HS-5 (cell line): Measurements from ENCODE around the gene JARID2.

Experiments
- DNase-seq: peaks from one replicate; pipeline ENCODE4 v3.0.0-alpha.2; 2012; ENCODE audit warnings: low read depth

Gene JARID2

DNA sequence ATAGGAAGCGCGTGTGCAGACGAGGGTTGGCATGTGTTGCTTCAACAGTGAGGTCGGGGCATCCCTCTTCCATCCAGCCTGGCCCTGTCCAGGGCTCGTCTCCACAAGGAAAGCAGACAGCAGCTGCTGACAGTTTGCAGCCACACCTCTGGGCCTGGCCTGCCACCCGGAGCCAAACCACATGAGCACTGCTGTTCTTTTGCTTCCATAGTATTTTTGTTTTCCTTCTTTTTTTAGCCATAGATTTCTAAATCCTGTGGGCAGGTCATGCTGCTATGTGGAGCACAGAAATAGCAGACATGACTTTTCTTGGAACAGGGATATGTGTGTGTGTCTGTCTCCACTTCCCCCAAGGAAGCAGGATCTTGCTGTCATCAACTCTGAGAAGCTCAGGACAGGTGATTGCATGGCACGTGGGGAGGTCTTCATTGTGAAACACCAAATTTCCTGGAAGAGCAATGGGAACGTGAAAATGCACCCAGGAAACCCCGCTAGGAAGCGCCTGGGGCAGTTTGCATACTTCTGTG lies 249.6 kb downstream of the JARID2 start:
- DNase-seq = no peak

GRCh38 chr6:15496345-15497131 lies 250.7 kb downstream of the JARID2 start:
- DNase-seq = no peak

- DNase-seq = no peak
Observed at GRCh38 chr6:15498640-15499039, 252.8 kb downstream of the JARID2 start.

- DNase-seq = no peak
Observed at GRCh38 chr6:15499125-15499524, 253.3 kb downstream of the JARID2 start.

- no peak for DNase-seq
Observed at GRCh38 chr6:15499591-15499990, 253.7 kb downstream of the JARID2 start.

GRCh38 chr6:15500078-15500740 lies 254.3 kb downstream of the JARID2 start:
- no peak for DNase-seq

GRCh38 chr6:15500901-15501825 lies 255.3 kb downstream of the JARID2 start:
- no peak for DNase-seq

GRCh38 chr6:15501826-15502445 lies 256.1 kb downstream of the JARID2 start:
- no peak for DNase-seq

DNA sequence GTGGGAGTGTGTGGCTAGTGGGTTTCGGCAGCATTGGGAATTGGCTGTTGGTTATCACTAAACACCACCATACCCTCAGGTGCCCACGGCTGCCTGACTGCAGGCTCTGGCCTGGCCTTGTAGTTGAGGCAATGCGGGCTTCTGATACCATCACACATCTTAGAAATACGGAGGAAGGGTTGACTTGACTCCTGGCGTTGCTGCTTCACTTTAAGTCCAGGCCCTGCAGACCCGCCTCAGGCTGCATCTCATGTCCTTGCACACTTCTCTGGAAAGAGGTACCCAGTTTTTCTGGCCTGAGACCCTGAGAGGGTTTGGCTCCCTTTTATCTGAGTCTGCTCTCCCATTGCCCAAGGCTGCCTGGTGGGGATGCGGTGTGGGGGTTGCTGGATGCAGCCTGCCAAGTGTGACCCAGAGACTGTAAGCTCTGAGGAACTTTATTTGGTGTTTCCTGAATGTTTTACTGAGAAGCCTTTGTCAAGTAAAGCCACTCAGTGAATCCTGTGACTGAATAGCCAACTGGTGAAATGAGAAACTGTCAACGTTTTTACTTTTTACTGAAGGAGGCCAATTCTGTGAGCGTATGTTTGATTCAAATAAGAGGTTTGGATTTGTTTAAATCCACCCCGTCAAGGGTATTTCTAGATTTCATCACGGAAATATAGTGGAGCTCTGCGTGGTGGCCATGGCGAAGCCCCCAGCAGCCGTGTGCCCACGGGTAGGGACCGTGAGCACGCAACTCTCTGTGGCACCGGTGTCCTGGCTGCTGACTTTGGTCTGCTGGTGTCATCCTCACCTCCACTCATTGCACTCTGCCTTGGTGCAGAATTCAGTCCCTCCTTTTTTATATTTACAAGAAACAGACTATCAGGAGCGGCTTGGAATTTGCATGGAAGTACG lies 256.8 kb downstream of the JARID2 start:
- no peak for DNase-seq

DNA sequence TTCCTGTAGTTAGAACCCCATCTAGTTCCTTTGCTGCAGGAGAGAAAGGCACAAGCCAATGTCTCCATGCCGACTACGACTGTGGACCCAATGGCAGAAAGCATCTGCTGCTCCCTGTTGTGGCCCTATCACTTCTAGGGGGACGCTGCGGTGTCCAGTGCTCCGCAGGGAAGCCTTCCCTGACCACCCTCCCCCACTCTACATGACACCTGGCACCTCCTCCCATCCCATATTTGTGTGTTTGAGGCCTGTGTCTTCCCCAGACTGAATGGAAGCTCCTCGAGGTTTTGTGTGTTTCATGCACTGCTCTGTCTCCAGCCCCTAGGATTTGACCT lies 257.4 kb downstream of the JARID2 start:
- no peak for DNase-seq

DNA sequence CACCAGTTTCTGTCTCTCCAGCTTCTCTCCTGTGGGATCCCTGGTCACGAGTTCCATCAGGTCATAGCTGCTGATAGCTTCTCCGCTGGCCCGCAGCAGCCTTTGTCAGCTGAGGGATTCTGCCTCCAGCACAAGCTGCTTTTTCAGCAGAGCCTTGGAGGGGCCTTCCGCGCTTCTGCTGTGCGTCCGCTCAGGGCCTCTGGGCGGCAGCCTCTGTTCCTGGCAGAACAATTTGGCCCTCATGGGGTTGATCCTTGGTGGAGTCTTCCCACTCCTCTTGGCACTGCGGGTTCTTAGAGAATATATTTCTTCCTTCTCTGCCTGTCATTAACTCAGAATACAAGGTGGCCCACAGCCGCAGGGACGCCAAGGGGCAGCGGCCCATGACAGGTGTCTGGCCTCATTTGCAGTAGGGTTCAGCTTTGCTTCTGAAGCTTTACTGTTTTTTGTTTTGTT lies 258.2 kb downstream of the JARID2 start:
- DNase-seq = no peak

DNA sequence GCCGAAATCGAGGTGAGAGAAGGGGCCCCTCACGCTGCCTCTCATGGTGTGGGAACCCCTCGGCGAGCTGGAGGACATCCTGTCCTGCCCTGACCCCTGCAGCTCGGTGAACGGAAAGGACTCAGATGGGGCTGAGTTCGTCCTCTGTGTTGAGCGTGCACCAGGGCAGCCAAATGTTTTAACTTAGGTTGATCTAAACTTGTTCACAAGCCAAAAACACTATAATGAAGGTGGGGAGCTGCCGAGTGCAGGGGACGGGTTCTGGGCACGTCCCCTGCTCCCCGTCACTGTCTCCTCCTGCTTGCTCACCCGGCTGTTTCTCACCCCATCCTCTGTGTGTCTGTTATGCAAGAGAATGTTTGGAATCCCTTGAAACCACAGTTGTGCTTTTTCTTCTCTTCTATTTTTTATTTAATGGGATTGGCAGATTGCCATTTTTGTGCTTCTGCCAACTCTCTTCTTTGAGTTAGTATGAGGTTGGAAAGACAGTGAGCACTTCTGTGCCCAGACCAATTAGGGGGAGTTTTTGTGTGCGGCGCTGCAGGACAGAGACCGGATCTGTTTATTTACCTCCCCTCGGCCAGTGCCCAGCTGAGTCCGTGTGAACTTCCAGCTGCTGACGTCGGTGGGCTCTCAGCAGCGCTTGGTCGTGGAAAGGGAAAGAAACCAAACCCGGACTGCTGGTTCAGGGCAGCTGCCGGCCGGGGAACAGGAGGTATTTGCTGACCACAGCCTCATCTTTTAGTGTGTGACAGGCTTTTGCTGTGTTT lies 258.9 kb downstream of the JARID2 start:
- peak; percentile 74 for DNase-seq

DNA sequence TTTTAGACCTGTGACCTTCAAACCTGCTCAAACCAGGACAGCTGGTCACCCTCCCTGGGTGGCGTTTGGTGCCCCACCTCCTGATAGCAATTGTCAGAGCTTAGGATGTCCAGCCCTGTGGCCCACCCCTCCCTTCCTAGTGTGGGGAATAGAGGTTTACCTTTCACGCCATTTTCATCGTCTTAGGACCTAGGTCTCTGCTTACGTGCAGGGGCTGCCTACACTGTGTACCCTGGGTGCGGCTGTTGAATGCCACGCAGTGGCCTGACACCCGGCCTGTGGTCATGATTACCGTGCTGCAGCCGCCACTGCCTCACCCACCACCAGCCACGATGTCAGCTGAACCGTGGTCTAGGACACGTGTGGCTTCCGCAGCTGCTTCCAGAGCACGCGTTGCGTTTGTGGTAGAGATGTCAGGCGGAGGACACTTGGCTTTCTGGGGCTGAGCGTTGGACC lies 259.6 kb downstream of the JARID2 start:
- DNase-seq = no peak

DNA sequence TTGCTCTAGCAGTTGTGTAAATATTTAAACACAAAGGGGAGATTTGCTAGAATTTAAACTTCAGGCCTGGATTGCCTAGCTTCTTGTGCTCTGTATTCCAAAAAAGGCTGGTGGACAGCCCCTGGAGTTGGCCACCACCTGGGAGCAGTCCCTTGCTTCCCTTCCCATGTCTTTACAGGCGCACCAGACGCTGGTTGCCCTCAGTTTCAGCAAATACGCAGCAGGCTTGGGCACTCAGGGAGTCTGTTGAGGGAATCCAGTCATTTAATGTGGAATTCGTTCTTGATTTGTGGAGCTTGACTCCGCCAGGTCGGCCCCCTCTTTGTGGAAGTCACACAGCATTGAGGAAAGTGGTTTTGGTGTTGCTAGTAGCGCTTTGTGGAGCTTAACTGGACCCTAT lies 260.2 kb downstream of the JARID2 start:
- no peak for DNase-seq

GRCh38 chr6:15507221-15507620 lies 261.4 kb downstream of the JARID2 start:
- DNase-seq = no peak

GRCh38 chr6:15507746-15508145 lies 261.9 kb downstream of the JARID2 start:
- no peak for DNase-seq

- no peak for DNase-seq
Observed at GRCh38 chr6:15508441-15508871, 262.6 kb downstream of the JARID2 start.

- DNase-seq = no peak
Observed at GRCh38 chr6:15508931-15509330, 263.1 kb downstream of the JARID2 start.

DNA sequence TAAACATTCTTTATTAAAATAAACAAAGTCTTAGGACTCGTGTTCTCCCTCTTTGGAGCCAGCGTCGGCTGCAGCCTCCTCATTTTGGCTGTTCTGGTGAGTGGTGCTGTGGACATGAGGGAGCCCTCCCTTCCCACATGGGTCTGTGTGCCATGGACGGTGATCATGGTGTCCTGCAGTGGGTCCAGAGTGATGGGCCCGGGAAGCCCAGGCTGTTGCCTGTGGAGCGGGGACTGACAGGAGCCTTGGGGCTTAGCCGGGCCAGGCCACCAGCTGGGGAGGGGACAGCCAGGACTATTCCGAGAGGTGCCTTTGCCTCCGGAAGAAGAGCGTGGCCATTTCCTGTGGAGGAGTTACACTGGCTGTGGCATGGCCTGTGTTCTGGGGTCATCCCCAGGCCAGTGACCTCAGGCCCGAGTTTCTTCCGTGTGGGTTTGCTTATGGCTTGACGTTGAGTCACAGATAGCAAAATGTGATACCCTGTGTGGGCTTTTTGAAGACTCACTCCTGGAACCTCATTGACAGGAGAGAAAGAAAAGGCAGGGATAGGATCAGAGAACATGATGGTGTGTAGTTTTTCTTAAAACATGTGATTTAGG lies 263.6 kb downstream of the JARID2 start:
- DNase-seq = no peak

GRCh38 chr6:15510121-15510520 lies 264.3 kb downstream of the JARID2 start:
- DNase-seq = no peak
